NCI-H2227 (cell line): ENCODE results near the gene EOMES.

Experiments
- DNase-seq: peaks from one replicate; lab custom pipeline; 2025; ENCODE audit not compliant: unreplicated experiment; lab: John Stamatoyannopoulos, UW

EOMES gene

DNA sequence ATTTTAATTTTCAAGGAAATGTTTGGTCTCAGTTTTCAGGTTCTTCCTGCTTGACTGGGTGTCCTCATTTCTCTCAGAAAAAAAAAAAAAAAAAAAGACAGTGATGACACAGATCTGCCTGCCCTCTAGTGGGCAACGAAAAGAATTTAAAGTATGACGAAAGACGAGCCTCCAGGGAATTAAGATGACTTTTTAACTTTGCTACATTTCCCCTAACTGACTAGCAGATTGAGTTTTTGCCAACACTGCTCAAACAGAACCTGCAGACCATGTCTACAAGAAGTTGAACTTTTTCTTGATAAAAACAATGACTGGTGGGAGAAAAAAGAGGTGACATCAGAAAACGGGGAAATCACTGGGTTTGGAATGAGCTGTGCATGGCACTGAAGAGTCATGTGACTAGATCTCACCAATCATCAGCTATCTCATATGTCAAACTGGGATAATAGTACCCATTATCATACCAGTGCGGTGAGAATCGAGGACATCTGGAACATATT, 40.8 kb downstream of the EOMES start:
- DNase-seq, result peak; percentile 44

DNA sequence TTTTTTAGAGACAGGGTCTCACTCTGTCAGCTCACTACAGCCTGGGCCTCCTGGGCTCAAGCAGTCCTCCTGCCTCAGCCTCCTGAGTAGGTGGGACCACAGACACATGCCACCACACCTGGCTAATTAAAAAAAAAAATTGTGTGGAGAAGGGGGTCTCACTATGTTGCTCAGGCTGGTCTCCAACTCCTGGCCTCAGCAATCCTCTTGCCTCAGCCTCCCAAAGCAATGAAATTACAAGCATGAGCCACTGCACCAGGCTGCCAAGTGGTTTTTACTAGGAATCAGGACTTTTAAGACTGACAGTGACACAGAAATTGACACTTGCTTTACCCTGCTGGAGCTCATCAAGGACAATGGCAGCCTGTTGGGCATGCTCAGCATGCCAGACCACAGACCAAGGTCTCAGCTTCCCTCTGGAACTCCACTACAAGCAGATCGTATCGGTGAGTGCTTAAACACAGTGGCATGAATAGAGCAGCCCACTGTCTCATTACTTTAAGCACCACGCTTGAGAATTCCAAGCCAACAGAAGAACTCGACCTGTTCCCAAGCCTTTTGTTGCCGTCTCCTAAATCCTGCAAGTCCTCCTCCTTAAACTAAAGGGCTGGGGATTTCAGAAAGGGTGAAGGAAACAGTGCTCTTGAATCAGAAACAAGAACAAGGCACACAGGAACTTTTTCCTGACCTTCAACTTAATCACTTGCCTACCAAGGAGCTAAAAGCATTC, 41.4 kb downstream of the EOMES start:
- DNase-seq, result no peak

DNA sequence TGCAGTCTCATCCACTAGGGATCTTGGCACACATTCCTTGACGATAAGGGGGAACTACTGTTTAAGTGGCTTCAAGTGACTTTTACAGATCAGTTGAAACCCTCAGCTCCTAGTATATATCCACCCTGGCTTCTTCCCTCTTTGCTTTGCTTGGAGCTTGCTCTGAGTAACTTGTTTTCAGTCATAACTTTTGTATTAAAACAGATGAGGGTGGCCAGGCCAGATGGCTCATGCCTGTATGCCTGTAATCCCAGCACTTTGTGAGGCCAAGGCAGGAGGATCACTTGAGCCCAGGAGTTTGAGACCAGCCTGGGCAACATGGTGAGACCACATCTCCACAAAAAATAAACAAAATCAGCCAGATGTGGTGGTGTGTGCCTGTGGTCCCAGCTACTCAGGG, 42.4 kb downstream of the EOMES start:
- DNase-seq, result no peak

DNA sequence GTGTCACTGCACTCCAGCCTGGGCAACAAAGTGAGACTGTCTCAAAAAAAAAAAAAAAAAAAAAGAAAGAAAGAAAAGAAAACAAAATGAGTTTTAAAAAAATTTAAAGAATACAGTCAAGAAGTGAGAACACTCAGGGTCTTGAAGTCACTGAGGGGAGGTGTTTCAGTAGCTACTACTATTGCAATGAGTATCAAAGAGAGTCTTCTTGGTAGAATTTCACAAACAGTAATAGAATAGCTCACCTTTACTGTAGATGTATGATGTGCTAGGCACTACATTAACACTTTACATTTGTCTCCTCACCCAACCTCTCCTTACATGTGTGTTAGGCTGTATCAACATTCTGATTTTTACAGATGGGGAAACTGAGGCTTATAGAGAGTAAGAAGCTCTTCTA, 43.9 kb downstream of the EOMES start:
- DNase-seq, result no peak

DNA sequence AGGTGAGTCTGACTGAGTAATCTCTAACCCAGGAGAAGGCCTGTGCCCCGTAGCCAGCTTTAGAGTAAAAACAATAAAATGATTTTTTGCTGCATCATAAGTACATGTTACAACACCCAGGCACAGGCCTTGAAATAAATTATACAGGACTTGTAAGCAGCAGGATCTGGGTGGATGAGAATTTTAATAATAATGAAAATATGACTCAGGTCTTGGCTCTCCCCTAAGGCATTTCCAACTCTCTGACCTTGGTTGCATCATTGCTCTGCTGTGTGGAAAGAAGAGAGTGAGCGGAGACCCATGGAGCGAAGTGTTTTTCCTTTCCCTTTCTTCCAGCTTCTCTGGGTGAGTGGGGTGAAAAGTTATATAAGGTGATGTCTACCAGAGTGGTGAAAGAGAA, 44.6 kb downstream of the EOMES start:
- no peak for DNase-seq

DNA sequence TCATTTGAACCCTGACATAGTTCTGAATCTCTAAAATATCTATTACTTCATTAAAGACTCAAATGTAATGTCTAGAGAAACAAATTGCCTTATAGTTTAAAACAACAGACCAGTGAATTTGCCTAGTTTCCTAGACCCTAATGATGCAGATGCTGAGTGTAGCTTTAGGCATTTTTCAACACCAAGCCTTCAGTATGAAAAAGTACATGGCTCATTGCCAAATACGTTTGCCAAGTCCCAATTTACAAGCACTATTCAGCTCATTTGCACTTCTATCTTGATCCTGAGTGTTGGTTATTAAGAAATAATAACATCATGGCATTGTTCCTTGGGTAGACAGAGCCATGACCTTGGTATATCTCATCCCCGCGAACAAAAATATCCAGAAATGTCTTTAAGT, 46.8 kb downstream of the EOMES start:
- no peak for DNase-seq

DNA sequence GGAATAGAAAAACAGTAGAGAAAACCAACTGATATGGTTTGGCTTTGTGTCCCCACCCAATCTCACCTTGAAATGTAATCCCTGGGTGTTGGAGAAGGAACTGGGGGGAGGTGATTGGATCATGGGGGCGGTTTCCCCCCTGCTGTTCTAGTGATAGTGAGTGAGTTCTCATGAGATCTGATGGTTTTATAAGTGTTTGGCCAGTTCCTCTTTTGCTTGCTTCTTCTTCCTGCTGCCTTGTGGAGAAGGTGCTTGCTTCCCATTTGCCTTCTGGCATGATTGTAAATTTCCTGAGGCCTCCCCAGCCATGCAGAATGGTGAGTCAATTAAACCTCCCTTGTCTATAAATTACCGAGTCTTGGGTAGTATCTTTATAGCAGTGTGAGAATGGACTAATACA, 48.4 kb downstream of the EOMES start:
- no peak for DNase-seq

DNA sequence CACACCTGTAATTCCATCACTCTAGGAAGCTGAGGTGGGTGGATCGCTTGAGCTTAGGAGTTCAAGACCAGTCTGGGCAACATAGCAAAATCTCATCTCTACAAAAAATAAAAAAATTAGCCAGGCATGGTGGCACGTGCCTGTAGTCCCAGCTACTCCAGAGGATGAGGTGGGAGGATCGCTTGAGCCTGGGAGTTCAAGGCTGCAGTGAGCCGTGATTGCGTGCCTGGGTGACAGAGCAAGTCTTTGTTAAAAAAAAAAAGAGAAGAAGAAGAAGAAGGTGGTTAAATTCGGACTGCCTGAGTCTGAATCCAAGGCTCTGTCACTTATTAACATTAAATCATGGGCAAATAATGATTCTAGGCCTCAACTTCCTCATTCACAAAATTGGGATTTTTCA, 51.0 kb downstream of the EOMES start:
- no peak for DNase-seq

DNA sequence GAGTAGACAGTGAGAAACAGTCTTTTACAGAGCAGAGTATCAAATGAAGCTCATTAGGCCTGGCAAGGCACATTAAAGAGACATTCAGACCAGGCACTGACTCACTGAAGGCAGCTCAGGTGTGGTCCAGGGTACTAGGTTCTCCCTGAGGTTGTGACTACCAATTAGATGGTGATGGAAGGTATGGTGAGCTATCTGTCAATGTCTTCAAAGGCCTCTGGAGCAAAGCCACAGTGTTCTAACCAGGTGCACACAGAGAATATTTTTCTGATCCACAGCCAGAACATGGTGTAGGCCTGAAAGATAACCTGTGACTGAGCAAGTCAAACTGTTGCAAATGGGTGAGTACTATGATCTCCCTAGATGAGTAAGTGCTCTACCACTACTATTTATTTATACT, 51.5 kb downstream of the EOMES start:
- no peak for DNase-seq

DNA sequence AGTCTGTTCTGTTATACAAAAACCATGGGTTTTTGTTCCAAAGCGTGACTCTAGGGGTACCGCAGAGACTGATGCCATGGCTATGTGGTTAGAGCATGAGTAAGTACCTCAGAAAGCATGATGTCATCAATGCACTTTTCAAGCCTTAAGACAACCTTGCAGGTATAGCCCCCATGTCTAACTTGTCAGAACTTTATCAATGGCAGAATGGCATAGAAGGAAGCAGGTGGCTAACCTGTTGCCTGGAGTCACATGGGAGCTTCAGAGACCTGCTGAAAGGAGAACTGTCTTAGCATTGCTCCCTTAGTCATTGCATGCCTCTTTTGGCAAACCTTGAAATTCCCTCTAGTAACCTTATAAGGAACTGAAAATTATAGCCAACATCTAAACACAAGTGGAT, 52.5 kb downstream of the EOMES start:
- no peak for DNase-seq

DNA sequence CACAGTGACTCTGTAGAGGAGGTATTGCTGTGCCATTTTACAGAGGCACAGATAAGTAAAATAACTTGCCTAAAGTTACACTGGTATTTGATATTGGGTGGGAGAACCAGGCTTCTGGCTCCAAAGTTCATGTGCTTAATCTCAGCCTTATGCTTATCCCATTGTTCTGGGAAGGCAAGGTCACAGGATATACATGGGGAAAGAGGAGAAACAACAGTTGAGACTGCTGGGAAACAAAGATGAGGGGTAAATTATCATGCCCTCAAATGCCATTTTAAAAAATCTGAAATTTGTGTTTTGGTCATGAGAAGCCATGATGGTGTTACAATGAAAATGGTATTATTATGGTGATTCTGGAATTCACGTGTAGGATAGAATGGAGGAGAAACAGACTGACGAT, 54.4 kb downstream of the EOMES start:
- DNase-seq, result no peak

DNA sequence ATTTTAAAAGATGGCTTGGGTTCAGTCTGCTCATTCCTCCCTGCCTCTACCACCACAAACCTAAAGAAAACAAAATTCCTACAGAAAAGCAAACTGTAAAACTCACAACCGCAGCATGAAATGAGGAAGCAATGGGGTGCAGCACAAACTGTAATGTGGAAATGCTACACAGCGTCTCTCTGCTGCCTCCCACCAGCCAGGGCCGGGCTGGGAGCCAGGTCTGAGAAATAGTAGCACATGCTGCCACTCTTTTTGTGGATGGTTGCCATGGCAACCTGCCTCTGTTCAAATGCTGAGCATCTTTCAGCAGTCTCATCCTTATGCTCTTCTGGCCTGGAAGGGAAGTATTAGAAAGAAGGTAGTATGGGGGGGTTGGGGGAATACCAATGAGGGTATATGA, 55.4 kb downstream of the EOMES start:
- peak; percentile 4 for DNase-seq

DNA sequence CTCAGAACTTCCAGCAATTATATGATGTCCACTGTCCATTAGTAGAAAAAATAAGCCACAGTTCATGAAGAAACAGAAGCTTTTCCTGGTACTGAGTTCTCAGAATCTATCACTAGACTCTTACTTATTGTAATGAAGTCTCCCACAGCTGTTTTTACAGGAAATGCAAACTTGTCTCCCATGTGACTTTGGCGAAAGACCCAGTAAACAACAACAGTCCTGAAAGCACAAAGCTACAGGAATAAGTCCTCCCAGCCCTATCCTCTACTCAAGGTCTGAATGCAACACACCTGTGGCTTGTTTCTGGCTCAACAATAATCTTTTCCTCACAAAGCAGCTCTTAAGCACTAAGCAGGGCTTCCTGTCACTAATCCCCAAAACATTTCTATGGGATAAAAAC, 55.9 kb downstream of the EOMES start:
- DNase-seq, result no peak
